GM21576 (cell line): ENCODE data around the gene APOBEC3G.
"Not testable (repeated sequence)": the region's sequence is repeated elsewhere in the genome, so short reads cannot be mapped to it uniquely, and the experiment has no call there.

Experiments
- ATAC-seq: cut with Tn5 transposase; IDR thresholded peaks from one replicate; pipeline ENCODE4 v1.9.1; 2021; ENCODE audit warnings: mild to moderate bottlenecking, moderate library complexity; ENCODE audit not compliant: unreplicated experiment

APOBEC3G gene

DNA sequence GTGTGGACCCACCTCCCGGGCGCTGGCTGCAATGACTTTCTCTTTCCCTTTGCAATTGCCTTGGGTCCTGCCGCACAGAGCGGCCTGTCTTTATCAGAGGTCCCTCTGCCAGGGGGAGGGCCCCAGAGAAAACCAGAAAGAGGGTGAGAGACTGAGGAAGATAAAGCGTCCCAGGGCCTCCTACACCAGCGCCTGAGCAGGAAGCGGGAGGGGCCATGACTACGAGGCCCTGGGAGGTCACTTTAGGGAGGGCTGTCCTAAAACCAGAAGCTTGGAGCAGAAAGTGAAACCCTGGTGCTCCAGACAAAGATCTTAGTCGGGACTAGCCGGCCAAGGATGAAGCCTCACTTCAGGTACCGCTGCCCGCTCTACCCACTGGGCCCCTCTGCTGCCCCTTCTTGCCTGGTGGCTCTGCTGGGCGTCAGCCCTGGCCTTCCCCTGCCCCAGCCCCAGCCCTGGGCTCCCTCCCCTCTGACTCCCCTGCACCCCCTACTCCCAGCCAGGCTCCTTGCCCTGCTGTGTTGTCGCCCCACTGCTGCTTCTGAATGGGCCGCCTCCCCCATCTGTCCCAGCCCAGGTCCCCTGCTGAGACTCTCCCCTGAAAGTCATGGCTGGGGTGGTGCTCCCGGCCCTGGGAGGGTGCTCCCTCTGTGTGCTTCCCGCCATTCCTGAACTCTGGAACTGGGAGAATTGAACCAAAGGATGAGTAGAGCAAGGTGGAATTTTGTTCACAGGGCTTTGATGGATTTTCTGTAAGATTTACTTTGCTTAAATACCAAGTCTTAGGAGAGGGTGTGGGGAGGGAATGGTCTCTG is at the start of gene APOBEC3G:
Gene APOBEC3G (plus strand): TSS at position 250 of the 815 bp plus-strand sequence. CDS start 87 bp downstream, at position 337.
- ATAC-seq, result peak; percentile 76

DNA sequence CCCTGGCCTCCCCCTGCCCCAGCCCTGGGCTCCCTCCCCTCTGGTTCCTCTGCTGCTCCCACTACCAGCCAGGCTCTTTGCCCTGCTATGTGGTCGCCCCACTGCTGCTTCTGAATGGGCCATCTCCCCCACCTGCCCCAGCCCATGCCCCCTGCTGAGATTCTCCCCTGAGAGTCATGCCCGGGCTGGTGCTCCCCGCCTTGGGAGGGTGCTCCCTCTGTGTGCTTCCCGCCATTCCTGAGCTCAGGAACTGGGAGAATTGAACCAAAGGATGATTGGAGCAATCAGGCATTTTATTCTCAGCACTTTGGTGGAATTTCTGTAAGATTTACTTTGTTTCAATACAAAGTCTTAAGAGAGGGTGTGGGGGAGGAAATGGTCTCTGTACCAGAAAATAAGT is 49.4 kb upstream of the APOBEC3G start:
- ATAC-seq, result no peak

DNA sequence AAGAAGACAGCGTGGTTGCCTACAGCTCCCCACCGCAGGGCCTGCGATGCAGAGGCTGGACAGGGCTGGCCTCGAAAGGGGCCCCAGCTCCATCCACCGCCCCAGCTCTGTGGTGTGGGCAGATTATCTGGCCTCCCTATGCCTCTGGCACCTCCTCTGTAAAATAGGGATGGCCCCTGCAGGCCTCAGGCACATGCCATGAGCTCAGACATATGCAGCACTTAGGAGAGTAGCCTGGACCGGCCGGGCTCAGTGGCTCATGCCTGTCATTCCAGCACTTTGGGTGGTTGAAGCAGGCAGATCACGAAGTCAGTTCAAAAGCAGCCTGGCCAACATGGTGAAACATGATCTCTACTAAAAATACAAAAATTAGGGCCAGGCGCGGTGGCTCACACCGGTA is 48.8 kb upstream of the APOBEC3G start:
- ATAC-seq, result no peak

DNA sequence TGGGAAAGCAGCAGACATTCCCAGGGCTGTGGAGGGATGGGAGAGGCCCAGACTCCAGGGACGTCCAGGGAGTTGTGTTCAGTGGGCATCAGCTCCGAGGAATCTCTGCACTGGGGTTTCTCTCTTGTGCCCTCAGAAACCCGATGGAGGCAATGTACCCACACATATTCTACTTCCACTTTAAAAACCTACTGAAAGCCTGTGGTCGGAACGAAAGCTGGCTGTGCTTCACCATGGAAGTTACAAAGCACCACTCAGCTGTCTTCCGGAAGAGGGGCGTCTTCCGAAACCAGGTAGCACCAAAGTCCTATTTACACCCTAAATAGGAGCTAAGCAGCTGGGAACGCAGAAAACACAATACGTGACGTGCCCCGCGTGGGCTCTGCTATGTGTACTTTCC is 47.8 kb upstream of the APOBEC3G start:
- ATAC-seq, result no peak

DNA sequence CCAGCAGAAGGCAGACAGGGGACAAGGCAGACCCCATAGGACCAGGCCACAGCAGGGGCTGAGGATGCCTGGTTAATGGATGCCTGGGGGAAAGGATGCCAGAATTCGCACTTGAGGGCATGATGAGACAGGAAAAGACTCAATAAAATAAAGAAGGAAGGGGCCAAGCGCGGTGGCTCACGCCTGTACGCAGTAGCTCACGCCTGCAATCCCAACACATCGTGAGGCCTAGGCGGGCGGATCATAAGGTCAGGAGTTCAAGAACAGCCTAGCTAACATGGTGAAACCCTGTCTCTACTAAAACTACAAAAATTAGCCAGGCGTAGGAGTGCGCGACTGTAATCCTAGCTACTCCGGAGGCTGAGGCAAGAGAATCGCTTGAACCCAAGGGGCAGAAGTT is 46.4 kb upstream of the APOBEC3G start:
- no peak for ATAC-seq

DNA sequence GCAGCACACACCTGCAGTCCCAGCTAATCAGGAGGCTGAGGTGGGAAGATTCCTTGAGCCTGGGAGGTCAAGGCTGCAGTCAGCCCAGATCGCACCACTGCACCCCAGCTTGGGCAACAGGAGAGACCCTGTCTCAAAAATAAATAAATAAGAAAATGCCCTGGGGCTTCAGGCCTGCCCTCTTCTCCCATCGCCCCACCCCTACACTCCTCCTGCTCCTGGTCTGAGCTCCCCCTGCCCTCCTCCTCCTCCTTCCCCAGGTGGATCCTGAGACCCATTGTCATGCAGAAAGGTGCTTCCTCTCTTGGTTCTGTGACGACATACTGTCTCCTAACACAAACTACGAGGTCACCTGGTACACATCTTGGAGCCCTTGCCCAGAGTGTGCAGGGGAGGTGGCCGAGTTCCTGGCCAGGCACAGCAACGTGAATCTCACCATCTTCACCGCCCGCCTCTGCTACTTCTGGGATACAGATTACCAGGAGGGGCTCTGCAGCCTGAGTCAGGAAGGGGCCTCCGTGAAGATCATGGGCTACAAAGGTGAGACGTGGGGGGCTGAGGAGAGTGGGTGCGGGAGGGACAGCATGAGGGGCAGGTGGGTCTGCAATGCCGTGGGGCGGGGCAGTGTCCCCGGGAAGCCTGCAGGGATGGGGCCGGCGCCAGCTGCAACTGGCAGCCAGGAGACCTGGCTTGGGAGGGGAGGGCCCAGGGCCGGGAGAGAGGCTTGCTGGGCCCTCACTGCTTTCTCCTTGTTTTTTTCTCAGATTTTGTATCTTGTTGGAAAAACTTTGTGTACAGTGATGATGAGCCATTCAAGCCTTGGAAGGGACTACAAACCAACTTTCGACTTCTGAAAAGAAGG is 45.4 kb upstream of the APOBEC3G start:
- ATAC-seq, result not testable (repeated sequence)

DNA sequence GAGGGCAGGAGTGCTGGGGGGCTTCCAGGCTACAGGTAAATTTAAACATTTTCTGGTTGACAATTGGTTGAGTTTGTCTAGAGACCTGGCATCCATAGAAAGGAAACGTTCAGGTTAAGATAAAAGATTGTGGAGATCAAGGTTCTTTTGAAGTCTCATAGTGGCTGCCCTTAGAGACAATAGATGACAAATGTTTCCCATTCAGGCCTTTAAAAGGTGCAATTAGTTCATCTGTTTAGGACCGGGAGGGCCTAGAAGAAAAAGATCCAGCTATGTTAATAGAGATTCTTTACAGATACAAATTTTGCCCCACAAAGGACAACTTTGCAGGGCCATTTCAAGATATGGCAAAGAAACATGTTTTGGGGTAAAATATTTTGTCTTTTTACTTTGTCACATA is 40.0 kb upstream of the APOBEC3G start:
- not testable (repeated sequence) for ATAC-seq

DNA sequence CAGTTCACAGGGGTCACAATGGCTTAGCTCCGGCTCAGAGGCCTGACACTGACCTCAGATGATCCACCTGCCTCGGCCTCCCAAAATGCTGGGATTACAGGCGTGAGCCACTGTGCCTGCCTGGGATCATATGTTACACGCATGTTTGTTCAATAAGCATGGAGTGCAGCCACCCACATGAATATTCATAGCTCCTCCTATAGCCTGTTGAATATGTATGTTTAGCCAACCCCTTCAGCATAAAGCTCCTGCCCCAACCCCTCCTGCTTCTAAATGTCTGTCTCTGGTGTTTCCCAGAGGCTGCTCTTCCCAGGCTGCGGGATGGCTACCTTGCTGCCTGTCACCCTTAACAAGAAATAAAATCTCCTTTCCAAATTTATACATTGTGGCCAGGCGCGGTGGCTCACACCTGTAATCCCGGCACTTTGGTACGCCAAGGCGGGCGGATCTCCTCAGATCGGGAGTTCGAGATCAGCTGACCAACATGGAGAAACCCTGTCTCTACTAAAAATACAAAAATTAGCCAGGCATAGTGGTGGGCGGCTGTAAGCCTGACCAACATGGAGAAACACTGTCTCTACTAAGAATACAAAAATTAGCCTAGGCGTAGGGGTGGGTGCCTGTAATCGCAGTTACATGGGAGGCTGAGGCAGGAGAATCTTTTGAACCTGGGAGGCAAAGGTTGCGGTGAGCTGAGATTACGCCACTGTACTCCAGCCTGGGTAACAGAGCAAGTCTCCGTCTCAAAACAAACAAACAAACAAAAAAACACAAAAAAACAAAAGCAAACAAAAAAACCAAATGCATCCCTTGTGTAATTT is 37.6 kb upstream of the APOBEC3G start:
- no peak for ATAC-seq

DNA sequence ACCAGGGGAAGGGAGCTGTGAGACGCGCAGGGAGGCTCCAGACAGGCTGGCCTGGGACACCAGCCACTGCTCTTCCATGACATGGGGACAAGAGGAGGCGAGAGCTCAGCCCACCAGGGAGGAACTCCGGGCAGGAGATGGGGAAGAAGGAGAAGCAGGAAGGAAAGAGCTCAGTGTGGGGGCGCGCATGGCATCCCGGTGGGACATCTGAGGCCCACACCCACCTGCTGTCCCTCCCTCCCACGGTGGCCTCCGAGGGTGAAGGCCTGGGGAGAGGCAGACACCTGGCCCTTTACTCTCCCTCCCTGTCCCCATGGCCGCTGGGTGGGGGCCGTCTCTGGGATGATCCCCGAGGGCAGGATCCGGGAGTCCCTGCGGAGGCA is 36.9 kb upstream of the APOBEC3G start:
- not testable (repeated sequence) for ATAC-seq

DNA sequence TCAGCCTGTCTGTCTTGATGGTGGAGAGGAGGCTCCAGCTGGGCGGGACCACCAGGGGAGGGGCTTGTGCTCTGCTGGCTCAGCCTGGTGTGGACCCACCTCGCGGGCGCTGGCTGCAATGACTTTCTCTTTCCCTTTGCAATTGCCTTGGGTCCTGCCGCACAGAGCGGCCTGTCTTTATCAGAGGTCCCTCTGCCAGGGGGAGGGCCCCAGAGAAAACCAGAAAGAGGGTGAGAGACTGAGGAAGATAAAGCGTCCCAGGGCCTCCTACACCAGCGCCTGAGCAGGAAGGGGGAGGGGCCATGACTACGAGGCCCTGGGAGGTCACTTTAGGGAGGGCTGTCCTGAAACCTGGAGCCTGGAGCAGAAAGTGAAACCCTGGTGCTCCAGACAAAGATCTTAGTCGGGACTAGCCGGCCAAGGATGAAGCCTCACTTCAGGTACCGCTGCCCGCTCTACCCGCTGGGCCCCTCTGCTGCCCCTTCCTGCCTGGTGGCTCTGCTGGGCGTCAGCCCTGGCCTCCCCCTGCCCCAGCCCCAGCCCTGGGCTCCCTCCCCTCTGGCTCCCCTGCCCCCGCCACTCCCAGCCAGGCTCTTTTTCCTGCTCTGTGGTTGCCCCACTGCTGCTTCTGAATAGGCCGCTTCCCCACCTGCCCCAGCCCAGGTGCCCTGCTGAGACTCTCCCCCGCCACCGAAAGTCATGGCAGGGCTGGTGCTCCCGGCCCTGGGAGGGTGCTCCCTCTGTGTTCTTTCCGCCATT is 36.4 kb upstream of the APOBEC3G start, which contains the start of gene APOBEC3F:
Gene APOBEC3F (plus strand): TSS at position 327 of the 759 bp plus-strand sequence. CDS start 97 bp downstream, at position 424.
- ATAC-seq, result peak; percentile 93

DNA sequence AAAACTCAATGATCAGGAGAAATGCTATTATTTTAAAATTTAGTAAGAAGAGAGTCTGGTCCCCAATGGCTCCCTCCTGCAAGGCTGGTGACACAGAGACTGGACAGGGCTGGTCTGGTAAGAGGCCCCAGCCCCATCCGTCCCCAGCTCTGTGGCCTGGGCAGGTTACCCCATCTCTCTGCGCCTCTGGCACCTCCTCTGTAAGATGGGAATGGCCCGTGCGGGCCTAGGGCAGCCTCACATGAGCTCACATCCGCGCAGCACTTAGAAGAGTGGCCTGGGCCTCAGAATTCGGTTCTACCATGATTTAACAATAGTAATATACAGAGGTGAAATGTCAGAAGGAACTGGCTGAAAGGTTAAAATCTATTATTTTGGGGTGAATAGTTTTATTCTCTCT is 35.2 kb upstream of the APOBEC3G start:
- no peak for ATAC-seq

DNA sequence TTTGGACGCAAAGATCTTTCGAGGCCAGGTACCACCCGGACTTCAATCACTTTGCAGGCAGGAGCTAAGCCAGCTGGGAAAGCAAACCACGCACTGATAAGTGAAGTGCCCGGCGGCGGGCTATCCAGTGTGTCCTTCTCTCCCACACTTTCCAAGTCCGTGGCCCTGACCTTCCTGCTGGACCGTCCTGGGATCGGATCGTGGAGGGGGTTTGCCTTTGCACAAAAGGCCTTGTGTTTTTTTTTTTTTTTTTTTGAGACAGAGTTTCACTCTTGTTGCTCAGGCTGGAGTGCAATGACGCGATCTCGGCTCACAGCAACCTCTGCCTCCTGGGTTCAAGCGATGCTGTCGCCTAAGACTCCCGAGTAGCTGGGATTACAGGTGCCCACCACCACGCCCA is 34.0 kb upstream of the APOBEC3G start:
- ATAC-seq, result not testable (repeated sequence)

DNA sequence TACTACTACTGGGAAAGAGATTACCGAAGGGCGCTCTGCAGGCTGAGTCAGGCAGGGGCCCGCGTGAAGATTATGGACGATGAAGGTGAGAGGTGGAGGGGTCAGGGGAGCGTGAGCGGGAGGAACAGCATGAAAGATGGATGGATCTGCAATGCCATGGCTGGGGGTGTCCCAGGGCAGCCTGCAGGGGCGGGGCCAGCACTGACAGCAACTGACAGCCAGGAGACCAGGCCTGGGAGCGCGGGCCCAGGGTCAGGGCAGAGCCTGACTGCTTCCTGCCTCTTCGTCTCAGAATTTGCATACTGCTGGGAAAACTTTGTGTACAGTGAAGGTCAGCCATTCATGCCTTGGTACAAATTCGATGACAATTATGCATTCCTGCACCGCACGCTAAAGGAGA is 31.9 kb upstream of the APOBEC3G start:
- not testable (repeated sequence) for ATAC-seq

DNA sequence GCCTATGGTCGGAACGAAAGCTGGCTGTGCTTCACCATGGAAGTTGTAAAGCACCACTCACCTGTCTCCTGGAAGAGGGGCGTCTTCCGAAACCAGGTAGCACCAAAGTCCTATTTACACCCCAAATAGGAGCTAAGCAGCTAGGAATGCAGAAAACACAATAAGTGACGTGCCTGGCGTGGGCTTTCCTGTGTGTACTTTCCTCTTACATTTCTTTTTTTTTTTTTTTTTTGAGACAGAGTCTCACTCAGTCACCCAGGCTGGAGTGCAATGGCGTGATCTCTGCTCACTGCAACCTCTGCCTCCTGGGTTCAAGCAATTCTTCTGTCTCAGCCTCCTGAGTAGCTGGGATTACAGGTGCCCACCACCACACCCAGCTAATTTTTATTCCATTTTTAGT is 27.6 kb upstream of the APOBEC3G start:
- ATAC-seq, result not testable (repeated sequence)

DNA sequence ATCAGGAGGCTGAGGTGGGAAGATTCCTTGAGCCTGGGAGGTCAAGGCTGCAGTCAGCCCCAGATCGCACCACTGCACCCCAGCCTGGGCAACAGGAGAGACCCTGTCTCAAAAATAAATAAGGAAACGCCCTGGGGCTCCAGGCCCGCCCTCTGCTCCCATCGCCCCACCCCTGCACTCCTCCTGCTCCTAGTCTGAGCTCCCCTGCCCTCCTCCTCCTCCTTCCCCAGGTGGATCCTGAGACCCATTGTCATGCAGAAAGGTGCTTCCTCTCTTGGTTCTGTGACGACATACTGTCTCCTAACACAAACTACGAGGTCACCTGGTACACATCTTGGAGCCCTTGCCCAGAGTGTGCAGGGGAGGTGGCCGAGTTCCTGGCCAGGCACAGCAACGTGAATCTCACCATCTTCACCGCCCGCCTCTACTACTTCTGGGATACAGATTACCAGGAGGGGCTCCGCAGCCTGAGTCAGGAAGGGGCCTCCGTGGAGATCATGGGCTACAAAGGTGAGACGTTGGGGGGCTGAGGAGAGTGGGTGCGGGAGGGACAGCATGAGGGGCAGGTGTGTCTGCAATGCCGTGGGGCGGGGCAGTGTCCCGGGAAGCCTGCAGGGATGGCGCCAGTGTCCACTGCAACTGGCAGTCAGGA is 25.1 kb upstream of the APOBEC3G start:
- ATAC-seq, result not testable (repeated sequence)

DNA sequence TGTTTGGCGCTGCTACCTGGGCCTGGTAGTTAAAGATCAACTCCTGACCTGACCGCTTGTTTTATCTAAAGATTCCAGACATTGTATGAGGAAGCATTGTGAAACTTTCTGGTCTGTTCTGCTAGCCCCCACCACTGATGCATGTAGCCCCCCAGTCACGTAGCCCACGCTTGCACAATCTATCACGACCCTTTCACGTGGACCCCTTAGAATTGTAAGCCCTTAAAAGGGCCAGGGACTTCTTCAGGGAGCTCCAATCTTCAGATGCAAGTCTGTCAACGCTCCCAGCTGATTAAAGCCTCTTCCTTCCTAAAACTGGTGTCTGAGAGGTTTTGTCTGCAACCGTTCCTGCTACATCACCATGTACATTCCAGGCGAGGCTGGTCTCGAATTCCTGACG is 21.4 kb upstream of the APOBEC3G start:
- no peak for ATAC-seq

DNA sequence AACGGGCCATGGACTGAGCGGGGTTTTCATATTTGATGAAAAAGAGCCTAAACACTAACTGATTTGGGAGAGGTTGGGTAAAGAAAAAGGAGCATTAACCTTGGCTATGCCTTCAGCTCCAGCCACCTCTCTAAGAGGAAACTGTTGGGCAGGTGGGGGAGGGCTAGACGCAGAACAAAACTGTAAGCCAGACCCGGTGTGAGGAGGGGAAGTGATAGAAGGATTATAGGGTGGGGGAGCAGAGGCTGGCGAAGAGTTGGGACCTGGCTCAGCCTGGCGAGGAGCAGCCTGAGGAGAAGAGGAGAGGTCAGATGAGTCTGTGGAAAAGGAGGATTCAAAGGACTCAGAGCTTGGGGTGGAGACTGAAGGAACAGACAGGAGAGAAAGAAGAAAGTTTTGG is 15.8 kb upstream of the APOBEC3G start:
- not testable (repeated sequence) for ATAC-seq

DNA sequence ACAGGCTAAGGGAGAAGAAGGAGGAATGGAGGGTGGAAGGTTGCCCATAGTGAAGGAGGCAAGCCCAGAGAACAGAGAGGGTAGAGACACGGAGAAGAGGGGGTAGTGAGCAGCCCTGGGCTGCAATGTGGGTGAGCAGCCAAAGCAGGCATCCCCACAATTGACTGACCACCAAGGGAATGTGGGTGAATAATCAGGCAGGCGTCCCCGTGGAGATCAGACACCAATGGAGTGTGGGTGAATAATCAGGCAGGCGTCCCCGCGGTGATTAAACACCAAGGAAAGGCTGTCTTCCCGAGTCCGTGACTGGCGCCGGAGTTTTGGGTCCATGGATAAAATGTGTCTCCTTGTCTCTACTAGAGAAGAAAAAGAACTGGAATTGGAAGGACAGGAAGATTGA is 15.1 kb upstream of the APOBEC3G start:
- not testable (repeated sequence) for ATAC-seq

DNA sequence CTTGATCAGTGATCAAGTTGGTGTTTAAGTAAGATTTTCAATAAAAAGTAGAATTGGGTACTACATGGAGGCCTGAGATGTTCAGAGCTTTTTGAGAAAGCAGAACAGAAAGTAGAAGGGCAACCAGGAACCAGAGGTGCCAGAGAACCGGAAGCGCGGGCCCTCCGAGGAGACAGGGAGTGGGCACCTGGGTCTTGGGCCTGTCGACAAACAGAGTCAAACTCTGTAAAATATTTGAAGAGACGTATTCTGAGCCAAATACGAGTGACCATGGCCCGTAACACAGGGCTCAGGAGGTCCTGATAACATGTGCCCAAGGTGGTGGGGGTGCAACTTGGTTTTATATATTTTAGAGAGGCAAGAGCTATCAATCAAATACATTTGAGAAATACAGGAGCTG is 13.2 kb upstream of the APOBEC3G start:
- not testable (repeated sequence) for ATAC-seq
